NCI-H1694 treated with DMSO at 0.1 percent for 48 hours (cell line): ENCODE results near the gene SAMD4A.

ENCODE experiments used
- DNase-seq: peaks from one replicate; lab custom pipeline; 2025; lab: John Stamatoyannopoulos, UW

Gene SAMD4A

DNA sequence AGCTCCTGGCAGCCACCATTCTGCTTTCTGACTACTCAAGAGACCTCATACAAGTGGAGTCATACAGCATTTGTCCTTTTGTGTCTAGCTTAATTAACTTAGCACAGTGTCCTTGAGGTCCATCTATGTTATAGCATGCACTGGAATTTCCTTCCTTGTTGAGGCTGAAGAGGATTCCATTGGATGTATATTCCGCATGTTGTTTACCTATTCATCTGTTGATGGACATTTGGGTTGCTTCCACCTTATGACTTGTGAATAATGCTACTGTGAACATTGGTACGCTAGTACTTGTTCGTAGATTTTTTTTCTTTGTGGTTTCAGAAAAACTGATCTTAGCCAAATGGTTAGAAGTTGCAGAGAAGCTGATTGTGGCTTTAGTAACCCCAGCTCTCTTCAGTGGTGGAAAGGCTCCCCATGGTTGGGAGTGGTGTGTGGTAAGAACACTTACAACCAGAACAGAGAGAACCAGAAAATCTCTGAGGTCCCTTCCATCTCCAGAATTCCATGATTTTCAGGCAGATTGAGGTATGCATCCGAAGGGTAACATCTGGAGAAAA, 118.4 kb downstream of the SAMD4A start:
- no peak for DNase-seq

GRCh38 chr14:54686219-54686870, 119.4 kb downstream of the SAMD4A start:
- DNase-seq = no peak

GRCh38 chr14:54686871-54687749, 120.2 kb downstream of the SAMD4A start:
- DNase-seq = no peak

GRCh38 chr14:54687750-54688119, 120.8 kb downstream of the SAMD4A start:
- DNase-seq = no peak

DNA sequence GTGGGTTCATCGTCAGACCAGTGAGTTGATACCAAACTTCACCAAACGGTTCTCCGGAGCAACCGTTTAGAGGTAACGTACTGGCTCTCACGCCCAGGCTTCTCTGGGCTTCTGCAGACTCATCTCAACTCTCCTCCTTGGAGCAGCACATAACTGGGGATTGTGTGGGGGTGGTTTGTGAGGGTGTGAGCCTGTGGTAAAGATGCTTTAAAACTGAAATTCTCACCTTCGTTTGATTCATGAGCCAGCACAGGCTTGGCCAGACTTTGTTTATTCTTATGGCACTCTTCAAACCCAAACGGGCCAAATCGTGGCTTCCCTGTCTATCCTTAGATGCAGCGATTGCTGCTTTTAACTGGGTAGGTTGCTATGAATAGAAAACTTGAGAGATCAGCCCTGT, 121.3 kb downstream of the SAMD4A start:
- DNase-seq = no peak

DNA sequence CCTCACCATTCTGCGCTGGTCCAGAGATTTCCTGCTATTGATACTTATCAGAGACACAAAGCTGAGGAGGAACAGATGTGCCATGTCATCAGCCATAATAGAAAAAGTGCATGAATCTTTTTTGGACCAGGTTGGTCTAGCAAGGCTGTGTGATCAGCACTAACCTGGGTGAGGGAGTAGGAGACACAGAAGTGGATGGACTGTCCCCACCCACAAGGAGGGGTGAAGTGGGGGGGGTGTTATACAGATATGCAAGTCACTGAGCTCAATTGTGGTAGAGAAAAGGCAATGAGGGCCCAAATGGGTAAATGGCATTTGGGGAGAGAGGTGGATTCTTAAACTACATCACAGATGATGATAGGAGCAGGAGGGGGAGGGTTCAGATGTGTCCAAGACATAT, 123.0 kb downstream of the SAMD4A start:
- no peak for DNase-seq

DNA sequence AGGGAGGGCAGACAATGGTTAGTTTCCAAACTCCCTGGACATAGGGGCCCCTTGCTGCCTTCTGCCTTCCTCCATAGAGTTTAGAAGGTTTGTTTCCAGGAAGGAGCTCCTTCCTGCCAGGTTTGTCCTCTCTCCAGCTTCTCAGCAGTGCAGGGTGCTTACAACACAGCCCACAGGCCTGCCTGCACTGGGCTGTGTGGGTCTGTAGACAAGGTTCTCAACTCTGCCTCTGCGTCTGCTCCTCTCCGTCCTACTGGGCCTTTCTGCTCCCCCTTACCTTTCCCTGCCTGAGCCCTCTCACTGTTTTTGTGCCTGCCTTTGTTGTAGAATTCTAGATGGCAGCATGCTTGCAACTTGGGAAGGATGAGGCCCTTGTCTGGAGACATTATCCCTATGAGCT, 124.0 kb downstream of the SAMD4A start:
- no peak for DNase-seq

DNA sequence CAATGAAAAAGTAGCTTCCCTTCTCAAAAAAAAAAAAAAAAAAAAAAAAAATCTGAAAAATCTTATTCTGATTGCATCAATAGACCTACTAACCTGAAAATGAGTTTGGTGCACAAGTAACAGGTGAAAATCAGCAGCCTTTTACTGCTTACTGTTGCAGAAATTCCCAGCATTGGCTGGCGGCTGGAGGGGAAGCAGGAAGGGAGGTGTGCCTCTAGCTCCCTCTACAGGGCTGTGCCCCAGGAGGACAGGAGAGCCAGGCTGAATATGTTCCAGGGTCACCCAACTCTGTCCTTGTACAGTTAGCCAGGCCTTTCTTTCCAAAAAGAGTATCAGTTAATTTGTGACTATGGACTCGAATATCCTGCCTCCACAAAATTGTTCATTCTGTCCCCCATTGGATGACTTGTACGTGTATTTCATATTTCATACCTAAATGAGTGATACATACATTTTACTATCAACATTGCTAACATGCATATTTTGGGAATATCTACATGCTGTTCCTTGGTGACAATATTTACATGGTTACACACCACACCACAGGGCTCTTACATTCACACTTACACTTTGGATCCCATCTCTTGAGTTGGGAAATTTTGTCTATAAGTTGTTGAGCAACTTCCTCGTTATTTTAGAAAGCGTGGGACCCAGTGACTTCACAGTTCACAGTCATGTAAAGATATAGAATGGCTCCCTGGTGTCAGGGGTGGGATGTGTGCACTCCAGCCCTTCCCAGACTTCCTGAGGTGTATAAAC, 124.8 kb downstream of the SAMD4A start:
- peak; percentile 43 for DNase-seq

GRCh38 chr14:54692284-54692772, 125.4 kb downstream of the SAMD4A start:
- DNase-seq = no peak

DNA sequence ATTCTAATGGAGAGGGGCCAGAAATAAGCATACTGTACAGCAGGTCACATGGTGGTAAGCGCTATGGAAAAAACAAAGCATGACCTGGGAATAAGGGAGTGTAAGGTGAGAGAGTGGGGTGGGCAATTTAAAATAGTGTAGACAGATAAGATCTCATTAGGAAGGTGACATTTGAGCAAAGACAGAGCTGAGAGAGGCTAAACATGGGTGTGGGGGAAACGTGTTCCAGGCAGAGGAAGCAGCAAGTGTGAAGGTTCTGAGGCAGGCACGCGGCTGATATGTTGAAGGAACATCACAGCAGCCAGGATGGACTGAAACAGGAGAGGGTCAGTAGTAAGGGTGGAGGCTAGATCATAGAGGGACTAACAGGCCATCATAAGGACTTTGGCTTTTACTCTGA, 126.8 kb downstream of the SAMD4A start:
- DNase-seq = no peak

- no peak for DNase-seq
These were observed 128.3 kb downstream of the SAMD4A start for GRCh38 chr14:54695196-54695595.

DNA sequence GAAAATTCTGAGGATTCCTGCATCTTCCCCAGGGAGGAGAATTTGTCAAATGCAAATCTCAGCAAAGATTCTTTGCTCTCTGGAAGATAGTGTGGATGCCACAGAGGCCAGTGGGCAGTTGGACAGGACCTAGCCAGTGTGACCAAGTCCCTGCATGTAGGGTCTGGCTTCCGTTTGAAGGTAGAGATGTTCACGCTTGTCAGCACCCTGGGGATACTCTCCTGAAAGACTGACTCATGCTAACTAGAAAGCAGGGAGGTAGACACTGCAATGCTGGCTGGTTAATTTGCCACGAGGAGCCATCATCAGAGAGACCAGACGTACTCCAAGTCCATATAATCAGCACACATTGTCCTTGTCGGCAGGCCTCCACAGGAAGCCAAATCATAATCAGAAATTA, 130.1 kb downstream of the SAMD4A start:
- no peak for DNase-seq

DNA sequence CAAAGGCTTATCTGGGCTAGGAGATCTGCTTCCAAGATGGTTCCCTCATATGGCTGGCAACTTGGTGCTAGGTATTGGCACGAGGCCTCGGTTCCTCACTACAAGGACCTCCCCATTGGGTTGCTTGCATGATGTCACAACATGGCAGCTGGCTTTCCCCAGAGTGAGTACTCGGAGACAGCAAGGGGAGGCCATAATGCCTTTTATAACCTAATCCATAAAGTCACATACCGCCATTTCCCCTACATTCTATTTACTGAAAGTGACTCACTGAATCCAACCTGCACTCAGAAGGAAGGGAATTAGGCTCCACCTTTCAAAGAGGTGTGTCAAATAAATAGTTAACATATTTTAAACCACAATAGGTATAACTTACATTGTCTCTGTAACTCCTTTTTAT, 130.9 kb downstream of the SAMD4A start:
- DNase-seq = no peak

DNA sequence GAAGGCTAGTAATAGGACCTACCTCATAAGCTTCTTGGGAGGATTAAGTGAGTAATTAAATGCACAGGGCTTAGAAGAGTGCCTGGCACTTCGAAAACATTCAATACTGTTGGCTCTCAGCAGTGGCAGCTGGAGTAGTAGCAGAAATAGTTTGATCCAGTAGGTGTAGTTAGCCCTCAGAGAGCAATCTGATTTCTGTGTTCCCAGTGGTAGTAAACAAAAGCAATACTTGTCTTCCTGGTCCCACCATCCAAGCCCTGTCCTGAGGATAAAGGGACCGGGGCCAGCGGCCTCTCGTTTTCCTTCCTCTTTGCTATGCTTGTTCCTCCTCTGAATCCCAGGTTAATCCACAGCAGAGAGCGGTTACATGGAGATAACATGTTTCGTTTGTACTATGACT, 131.6 kb downstream of the SAMD4A start:
- no peak for DNase-seq

DNA sequence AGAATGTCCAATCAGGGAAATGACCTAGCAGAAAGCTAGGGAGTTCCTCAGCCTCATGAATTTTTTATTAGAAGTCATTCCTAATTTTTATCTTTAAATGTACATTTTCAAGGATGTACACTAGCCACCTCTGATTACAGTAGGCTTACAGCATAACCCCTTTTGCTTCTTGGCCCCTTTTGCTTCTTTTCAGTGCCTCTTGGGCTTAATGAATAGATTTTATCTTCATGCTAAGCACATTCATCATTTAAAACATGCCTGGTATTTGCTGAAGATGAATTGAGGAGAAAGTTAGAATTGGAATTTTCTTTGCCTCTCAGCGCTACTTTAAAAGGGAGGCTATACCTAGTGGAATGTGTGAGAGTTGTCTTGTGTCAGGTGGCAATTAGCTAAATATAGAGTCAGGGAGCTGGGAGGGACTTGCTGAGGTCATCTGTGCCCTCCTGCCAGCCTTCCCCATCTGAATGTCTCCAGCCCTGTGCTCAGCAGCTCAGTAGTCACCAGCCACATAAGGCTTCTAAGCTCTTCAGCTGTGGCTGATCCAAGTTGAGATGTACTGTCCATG, 132.1 kb downstream of the SAMD4A start:
- no peak for DNase-seq

DNA sequence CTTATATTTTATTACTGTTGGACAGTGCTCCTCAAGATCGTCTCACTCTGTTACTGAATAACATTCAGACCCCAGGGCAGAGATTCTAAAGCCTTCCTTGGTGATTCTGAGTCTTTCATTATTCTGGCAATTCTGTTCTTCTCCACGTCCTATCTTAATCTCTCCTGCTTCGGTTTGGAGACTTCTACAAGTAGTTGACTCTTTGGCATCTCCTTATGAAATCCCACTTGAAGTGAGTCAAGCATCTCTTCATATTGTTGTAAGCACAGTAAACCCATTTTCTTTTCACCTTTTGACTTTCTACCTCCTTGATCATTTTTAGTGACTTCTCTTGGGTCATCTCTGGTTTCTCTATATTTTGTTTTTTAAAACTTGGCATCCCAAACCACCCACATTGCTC, 132.8 kb downstream of the SAMD4A start:
- DNase-seq = no peak

- DNase-seq = no peak
These were observed 133.8 kb downstream of the SAMD4A start for GRCh38 chr14:54700717-54701116.

GRCh38 chr14:54702014-54702491, 135.1 kb downstream of the SAMD4A start:
- DNase-seq = no peak

DNA sequence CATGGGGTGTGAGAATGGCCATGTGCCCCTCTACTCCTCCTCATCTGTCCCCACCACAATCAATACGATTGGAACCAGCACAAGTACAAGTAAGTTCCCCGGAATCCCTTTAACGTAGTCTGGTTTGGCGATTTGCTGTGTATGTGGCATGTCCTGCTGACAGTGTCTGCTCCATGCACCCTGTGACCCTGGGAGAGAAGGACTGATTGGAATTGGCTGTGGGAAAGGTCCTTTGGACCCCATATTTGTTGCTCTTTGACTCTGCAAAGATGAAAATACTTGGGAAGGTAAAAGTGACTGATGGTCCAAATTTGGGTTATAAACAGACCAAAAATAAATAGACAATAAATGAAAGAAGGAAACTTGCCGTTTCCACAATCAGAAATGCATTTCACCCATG, 135.6 kb downstream of the SAMD4A start:
- DNase-seq = no peak

DNA sequence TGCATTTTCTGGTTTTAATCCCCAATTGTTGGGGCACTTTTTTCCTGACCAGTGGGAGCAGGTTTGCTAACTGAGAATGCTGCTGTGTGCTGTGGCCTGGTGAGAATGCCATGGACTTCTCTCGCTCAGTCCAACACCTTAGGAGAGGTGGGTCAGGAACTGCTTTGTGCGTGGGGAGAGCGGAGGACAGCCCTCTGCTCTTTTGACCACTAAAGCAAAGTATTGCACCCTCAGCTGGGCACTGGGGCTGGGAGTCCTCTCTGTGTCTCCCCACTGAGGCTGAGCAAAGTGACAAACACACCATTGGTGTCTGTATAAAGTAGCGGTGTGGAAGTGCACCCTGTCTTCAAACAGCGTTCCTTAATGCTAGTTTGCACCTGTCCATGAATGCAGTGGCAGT, 136.2 kb downstream of the SAMD4A start:
- no peak for DNase-seq

- DNase-seq = no peak
These were observed 136.8 kb downstream of the SAMD4A start for GRCh38 chr14:54703724-54704123.

DNA sequence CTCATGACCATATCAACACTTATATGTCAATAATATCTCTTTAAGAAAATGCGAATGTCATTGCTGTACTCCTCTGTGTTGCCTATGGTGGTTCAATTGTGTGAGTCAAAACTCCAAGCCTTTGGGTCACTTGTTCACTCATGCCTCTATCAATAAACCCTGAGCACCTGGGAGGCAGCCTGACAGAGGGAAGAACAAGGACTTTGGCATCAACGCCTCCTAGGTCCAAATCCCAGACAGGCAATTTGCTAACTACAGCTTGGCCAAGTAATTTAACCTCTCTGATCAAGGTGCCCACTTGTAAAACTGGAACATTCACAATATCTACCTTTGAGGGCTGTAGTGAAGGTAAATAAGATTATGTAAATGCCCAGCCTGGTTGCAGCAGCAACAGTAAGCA, 137.8 kb downstream of the SAMD4A start:
- no peak for DNase-seq
